Calu3 (cell line): ENCODE measurements around the gene FOXS1. TPM values are rescaled to one million over a fixed set of nuclear protein-coding genes. Genes with fewer than 3 reads are reported as not detected.

Source experiments
- BruUV-seq: library from RNA; stranded (reverse); fragments of 400-500 nt; replicated peaks from 2 replicates; lab custom pipeline; 2021; lab: Mats Ljungman, UMichigan
- CTCF ChIA-PET: fragments of 300-600 bp; sonication (Branson Sonifier 250); formaldehyde crosslinking; loops from one replicate; lab custom pipeline; 2022; ENCODE audit warnings: antibody characterized with exemption; lab: Charles Lee
- DNase-seq: peaks from one replicate; pipeline ENCODE4 v3.0.0; 2022
- H3K27ac Mint-ChIP-seq: one replicate; pipeline ENCODE4 v1.8.0; 2022; ENCODE audit warnings: mixed read lengths; ENCODE audit not compliant: unreplicated experiment
- H3K27me3 Mint-ChIP-seq: one replicate; pipeline ENCODE4 v1.8.0; 2022; ENCODE audit warnings: mixed read lengths; ENCODE audit not compliant: unreplicated experiment
- H3K36me3 Mint-ChIP-seq: one replicate; pipeline ENCODE4 v1.8.0; 2022; ENCODE audit warnings: mild to moderate bottlenecking, moderate library complexity, mixed read lengths; ENCODE audit not compliant: insufficient read depth, unreplicated experiment
- H3K4me1 Mint-ChIP-seq: one replicate; pipeline ENCODE4 v1.8.0; 2022; ENCODE audit warnings: mild to moderate bottlenecking, low read depth, mixed read lengths; ENCODE audit not compliant: unreplicated experiment
- H3K4me3 Mint-ChIP-seq: one replicate; pipeline ENCODE4 v1.8.0; 2022; ENCODE audit warnings: mild to moderate bottlenecking, low read depth, moderate library complexity, mixed read lengths; ENCODE audit not compliant: unreplicated experiment
- H3K9me3 Mint-ChIP-seq: one replicate; pipeline ENCODE4 v1.8.0; 2022; ENCODE audit warnings: low read depth, mixed read lengths; ENCODE audit not compliant: unreplicated experiment
- intact Hi-C: fragments of 100-400 bp; cut with micrococcal nuclease; formaldehyde crosslinking; loops from one replicate; pipeline ENCODE4 v1.10.0; 2022; ENCODE audit not compliant: unreplicated experiment
- total RNA-seq: library from RNA; stranded (reverse); gene quantifications from 2 replicates; pipeline ENCODE4 v1.2.3, GENCODE V29; 2022
- TF ChIP-seq, protein P1 (sequence below): fragments of 200-600 bp; IDR thresholded peaks from one replicate; pipeline ENCODE4 v1.8.0; 2022; ENCODE audit warnings: antibody characterized with exemption; ENCODE audit not compliant: unreplicated experiment

Gene FOXS1
- total RNA-seq, 1 experiment from 2014 or later = not detected

DNA sequence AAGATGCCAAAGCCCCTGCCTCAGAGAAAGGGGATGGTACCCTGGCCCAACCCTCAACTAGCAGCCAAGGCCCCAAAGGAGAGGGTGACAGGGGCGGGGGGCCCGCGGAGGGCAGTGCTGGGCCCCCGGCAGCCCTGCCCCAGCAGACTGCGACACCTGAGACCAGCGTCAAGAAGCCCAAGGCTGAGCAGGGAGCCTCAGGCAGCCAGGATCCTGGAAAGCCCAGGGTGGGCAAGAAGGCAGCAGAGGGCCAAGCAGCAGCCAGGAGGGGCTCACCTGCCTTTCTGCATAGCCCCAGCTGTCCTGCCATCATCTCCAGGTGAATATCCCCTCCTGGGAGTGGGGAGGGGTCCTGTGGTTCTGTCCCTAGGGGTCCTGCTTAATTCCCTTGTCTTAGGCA is 25.2 kb downstream of the FOXS1 start:
- CTCF ChIA-PET = interaction anchor here (0.6 kb wide), 1 partner anchor 72 kb away, joined by 5 read pairs; no protein-coding TSS in a partner anchor
- Mint-ChIP-seq H3K27ac (no peak overlapping the region), H3K4me1 (no peaks in the 10 kb centered on the region), H3K9me3 (no peaks in the 10 kb centered on the region), H3K4me3 (no peak overlapping the region), H3K27me3 (no peaks in the 10 kb centered on the region), H3K36me3 (peaks cover 6% of the 10 kb centered on the region)
- BruUV-seq = no TSS peak
- intact Hi-C loops = no loop called here
- DNase-seq = no peak
- TF ChIP-seq, protein P1, sequence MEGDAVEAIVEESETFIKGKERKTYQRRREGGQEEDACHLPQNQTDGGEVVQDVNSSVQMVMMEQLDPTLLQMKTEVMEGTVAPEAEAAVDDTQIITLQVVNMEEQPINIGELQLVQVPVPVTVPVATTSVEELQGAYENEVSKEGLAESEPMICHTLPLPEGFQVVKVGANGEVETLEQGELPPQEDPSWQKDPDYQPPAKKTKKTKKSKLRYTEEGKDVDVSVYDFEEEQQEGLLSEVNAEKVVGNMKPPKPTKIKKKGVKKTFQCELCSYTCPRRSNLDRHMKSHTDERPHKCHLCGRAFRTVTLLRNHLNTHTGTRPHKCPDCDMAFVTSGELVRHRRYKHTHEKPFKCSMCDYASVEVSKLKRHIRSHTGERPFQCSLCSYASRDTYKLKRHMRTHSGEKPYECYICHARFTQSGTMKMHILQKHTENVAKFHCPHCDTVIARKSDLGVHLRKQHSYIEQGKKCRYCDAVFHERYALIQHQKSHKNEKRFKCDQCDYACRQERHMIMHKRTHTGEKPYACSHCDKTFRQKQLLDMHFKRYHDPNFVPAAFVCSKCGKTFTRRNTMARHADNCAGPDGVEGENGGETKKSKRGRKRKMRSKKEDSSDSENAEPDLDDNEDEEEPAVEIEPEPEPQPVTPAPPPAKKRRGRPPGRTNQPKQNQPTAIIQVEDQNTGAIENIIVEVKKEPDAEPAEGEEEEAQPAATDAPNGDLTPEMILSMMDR = no peak

DNA sequence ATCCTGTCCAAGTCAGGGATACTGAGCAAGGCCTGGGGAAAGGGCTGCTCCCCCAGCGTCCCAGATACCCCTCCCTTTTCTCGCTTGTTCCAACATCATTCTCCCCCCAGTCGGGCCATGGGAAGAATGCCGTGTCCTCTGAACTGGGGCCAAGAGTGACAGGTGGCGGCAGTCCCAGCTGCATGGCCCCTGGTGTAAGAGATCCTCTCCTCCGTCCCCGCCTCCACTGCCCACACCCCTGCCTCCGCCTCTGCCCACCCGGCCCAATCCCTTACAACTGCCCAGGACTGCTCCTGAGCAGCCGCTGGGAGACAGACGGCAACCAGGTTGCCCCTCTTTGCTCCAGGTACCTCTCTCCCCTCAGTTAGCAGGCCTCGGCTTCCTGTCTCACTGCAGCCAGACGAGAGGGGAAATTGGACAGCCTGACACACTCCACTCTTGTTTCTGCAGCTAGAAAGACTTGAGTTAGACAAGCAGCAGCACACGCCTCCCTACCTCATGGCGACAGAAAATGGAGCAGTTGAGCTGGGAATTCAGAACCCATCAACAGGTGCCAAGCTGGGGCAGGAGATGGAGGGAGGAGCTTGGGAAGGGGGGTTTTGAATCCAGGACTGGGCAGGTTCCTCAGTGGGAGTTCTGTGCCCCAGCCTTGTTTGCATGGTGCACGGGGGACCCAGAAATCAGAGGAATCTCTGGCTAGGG is 26.2 kb downstream of the FOXS1 start, which contains the start of gene MYLK2:
MYLK2 (plus strand) TSS at position 274 of the 702 bp plus-strand sequence; CDS start at position 499, 225 bp downstream.
- H3K27me3 Mint-ChIP-seq = no peaks in the 10 kb centered on the region
- CTCF ChIA-PET = interaction anchor here (0.5 kb wide), 1 partner anchor 87 kb away, joined by 3 read pairs; no protein-coding TSS in a partner anchor
- no peaks in the 10 kb centered on the region for H3K9me3 Mint-ChIP-seq
- TF ChIP-seq, protein P1 = no peak
- H3K4me1 Mint-ChIP-seq = no peaks in the 10 kb centered on the region
- intact Hi-C loops = no loop called here
- peaks cover 6% of the 10 kb centered on the region for H3K36me3 Mint-ChIP-seq
- BruUV-seq = no TSS peak
- DNase-seq = no peak
- H3K4me3 Mint-ChIP-seq = no peak within 1 kb of the TSS
- H3K27ac Mint-ChIP-seq = no peak within 1 kb of the TSS

DNA sequence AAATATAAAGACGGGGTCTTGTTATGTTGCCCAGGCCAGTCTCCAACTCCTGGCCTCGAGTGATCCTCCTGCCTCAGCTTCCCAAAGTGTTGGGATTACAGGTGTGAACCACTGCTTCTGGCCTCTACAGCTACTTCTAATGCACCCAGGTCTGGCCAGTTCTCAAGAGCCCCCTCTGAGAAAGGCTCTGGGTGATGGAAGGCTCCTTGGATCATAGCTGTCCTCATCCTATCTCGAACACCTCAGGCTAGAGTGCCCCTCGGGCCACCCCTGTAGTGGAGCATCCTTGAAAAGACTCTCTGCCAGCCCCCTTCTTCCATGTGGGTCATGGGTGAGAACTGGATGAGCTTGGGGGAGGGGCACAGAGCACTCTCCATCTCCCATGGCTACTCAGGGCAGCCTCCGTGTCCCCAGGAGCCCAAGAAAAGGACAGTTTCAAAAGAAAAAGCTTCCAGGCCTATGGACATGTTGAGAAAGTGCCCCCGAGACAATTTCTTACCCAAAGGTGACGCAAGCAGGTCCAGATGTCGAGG is 27.0 kb downstream of the FOXS1 start:
- H3K4me1 Mint-ChIP-seq = no peaks in the 10 kb centered on the region
- no peak overlapping the region for H3K4me3 Mint-ChIP-seq
- no peak for DNase-seq
- peaks cover 6% of the 10 kb centered on the region for H3K36me3 Mint-ChIP-seq
- H3K27me3 Mint-ChIP-seq = no peaks in the 10 kb centered on the region
- CTCF ChIA-PET = interaction anchor here (0.5 to 1.3 kb wide), 5 partner anchors 18 to 273 kb away, joined by 3 to 4 read pairs (median 3); no protein-coding TSS in a partner anchor
- TF ChIP-seq, protein P1 = no peak
- intact Hi-C loops = no loop called here
- H3K9me3 Mint-ChIP-seq = no peaks in the 10 kb centered on the region
- no TSS peak for BruUV-seq
- H3K27ac Mint-ChIP-seq = no peak overlapping the region

DNA sequence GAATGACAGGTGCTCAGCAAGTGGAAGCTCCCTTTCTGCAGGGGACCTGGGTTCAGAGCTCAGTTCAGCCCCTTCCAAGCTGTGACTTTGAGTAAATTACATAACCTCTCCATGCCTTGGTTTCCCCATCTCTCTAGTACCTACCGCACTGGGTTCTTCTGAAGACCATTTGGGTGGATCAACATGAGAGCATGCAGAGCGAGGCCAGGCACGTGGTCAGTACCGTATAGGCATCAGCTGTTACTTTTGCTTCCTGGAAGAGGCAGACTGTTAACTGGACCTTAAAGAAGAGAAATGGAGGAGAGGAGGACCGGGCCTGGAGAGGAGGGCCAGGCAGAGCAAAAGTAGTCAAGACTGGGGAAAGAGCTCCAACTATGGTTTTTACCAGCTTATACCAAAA is 27.9 kb downstream of the FOXS1 start:
- TF ChIP-seq, protein P1 = no peak
- H3K4me3 Mint-ChIP-seq = no peak overlapping the region
- intact Hi-C loops = no loop called here
- no peak overlapping the region for H3K27ac Mint-ChIP-seq
- peaks cover 8% of the 10 kb centered on the region for H3K36me3 Mint-ChIP-seq
- no peaks in the 10 kb centered on the region for H3K9me3 Mint-ChIP-seq
- H3K4me1 Mint-ChIP-seq = no peaks in the 10 kb centered on the region
- no peak for DNase-seq
- BruUV-seq = no TSS peak
- CTCF ChIA-PET = interaction anchor here (1.0 to 1.3 kb wide), 3 partner anchors 19 to 183 kb away, joined by 3 to 6 read pairs (median 3); no protein-coding TSS in a partner anchor
- H3K27me3 Mint-ChIP-seq = no peaks in the 10 kb centered on the region
